HS-5 (cell line): ENCODE data around the gene ABCG4.
"Not testable (repeated sequence)": the region's sequence is repeated elsewhere in the genome, so short reads cannot be mapped to it uniquely, and the experiment has no call there.

Experiments
- DNase-seq: peaks from one replicate; pipeline ENCODE4 v3.0.0-alpha.2; 2012; ENCODE audit warnings: low read depth

ABCG4 gene

GRCh38 chr11:119149018-119149785 lies at the start of gene ABCG4:
Gene ABCG4 (plus strand): TSS chr11:119149052. CDS start chr11:119149966, 914 bp downstream.
- DNase-seq = no peak

- DNase-seq = no peak
These were observed 49.1 kb upstream of the ABCG4 start for GRCh38 chr11:119099711-119100110.

GRCh38 chr11:119100246-119100970 lies 48.4 kb upstream of the ABCG4 start:
- no peak for DNase-seq

- DNase-seq = no peak
These were observed 47.7 kb upstream of the ABCG4 start for GRCh38 chr11:119100994-119101758.

- DNase-seq = peak; percentile 94
These were observed 47.0 kb upstream of the ABCG4 start, which contains the start of gene DPAGT1 for GRCh38 chr11:119101759-119102423. Gene DPAGT1 (minus strand): TSS chr11:119101853. CDS start chr11:119101655, 198 bp downstream.

GRCh38 chr11:119103161-119103664 lies 45.6 kb upstream of the ABCG4 start:
- not testable (repeated sequence) for DNase-seq

GRCh38 chr11:119103793-119104192 lies 45.1 kb upstream of the ABCG4 start:
- no peak for DNase-seq

GRCh38 chr11:119106564-119107537 lies 42.0 kb upstream of the ABCG4 start, which contains the start of gene C2CD2L:
Gene C2CD2L (plus strand): TSS chr11:119107344. CDS start chr11:119107742, 398 bp downstream.
- DNase-seq = peak; percentile 51

- no peak for DNase-seq
These were observed 41.2 kb upstream of the ABCG4 start for GRCh38 chr11:119107538-119108145.

- no peak for DNase-seq
These were observed 40.6 kb upstream of the ABCG4 start for GRCh38 chr11:119108146-119108856.

- DNase-seq = no peak
These were observed 40.0 kb upstream of the ABCG4 start for GRCh38 chr11:119108857-119109221.

- no peak for DNase-seq
These were observed 39.0 kb upstream of the ABCG4 start for GRCh38 chr11:119109843-119110242.

GRCh38 chr11:119110439-119110838 lies 38.4 kb upstream of the ABCG4 start:
- no peak for DNase-seq

- DNase-seq = no peak
These were observed 37.4 kb upstream of the ABCG4 start for GRCh38 chr11:119111361-119111925.

- no peak for DNase-seq
These were observed 36.4 kb upstream of the ABCG4 start for GRCh38 chr11:119112314-119113020.

- no peak for DNase-seq
These were observed 35.1 kb upstream of the ABCG4 start for GRCh38 chr11:119113716-119114115.

- DNase-seq = no peak
These were observed 34.5 kb upstream of the ABCG4 start for GRCh38 chr11:119114351-119114750.

- no peak for DNase-seq
These were observed 33.2 kb upstream of the ABCG4 start for GRCh38 chr11:119115484-119116234.
